Measurements from ENCODE around the gene CLEC4M. TPM values are rescaled to one million over a fixed set of nuclear protein-coding genes. Genes with fewer than 3 reads are reported as not detected.
"Not testable (repeated sequence)": the region's sequence is repeated elsewhere in the genome, so short reads cannot be mapped to it uniquely, and the experiment has no call there.

CLEC4M gene
- total RNA-seq, 1 donor from 2014 or later: not detected

DNA sequence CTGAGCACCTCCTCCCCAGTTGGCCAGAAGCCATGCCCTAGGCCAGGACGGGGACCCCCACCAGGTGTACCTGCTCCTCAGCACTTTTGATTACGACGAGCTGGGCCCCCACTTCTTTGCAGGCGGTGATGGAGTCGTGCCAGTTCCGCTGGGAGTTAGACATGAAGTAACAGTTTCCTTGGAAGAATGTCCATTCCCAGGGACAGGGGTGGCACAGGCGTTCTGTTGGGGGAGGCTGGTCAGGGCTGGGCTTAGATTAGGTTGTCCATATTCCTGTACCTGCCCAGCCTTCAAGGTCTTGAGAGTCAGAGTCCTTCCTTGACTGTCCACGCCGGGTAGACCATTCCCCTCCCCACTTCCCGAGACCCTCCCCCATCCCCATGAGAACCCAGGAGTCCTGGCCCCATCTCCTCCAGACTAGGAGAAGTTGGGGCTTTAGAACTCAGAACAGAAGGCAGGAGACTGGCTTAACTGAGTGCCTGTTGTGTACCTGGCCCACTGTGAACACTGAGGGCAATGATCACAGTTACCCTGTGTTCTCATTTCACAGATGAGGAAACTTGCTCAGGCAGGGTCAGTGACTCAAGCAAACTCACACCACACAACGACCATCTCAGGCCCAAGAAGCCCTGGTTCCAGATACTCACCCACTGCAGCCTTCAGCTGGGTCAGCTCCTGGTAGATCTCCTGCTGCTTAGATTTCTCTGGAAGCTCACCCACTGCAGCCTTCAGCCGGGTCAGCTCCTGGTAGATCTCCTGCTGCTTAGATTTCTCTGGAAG is 18.0 kb upstream of the CLEC4M start:
- H3K27me3 Mint-ChIP-seq (ENCODE audit: low read depth): peaks cover 44% of the 10 kb centered on the region
- peak; percentile 68 for DNase-seq (ENCODE audit: low spot score)
- TF ChIP-seq, protein P1, sequence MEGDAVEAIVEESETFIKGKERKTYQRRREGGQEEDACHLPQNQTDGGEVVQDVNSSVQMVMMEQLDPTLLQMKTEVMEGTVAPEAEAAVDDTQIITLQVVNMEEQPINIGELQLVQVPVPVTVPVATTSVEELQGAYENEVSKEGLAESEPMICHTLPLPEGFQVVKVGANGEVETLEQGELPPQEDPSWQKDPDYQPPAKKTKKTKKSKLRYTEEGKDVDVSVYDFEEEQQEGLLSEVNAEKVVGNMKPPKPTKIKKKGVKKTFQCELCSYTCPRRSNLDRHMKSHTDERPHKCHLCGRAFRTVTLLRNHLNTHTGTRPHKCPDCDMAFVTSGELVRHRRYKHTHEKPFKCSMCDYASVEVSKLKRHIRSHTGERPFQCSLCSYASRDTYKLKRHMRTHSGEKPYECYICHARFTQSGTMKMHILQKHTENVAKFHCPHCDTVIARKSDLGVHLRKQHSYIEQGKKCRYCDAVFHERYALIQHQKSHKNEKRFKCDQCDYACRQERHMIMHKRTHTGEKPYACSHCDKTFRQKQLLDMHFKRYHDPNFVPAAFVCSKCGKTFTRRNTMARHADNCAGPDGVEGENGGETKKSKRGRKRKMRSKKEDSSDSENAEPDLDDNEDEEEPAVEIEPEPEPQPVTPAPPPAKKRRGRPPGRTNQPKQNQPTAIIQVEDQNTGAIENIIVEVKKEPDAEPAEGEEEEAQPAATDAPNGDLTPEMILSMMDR (IDR thresholded peaks at IDR 0.05): no peak
- H3K4me1 Mint-ChIP-seq (ENCODE audit: low read depth): no peaks in the 10 kb centered on the region
- H3K4me3 Mint-ChIP-seq (ENCODE audit: unreplicated experiment): no peak overlapping the region
- H3K36me3 Mint-ChIP-seq (ENCODE audit: low read depth): no peaks in the 10 kb centered on the region
- H3K27ac Mint-ChIP-seq (ENCODE audit: unreplicated experiment): no peak overlapping the region
- H3K9me3 Mint-ChIP-seq (ENCODE audit: low read depth): peaks cover 4% of the 10 kb centered on the region

DNA sequence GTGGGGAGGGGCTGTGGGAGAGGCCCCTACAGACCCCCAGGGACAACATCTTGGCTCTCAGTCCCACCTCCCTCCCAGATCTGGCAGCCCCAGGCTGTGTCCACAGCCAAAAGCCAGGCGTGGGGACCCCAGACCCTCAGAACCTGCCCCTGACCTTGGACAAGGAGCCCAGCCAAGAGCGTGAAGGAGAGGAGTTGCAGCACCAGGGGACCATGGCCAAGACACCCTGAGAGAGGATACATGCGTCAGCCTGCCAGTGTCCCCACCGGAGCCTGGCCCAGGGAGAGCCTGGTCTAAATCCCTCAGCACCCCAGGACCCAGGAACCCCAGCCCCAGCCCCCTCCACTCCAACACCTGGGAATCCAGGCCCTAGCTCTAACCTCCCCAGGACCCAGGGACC is 16.7 kb upstream of the CLEC4M start:
- H3K27ac Mint-ChIP-seq (ENCODE audit: unreplicated experiment); H3K4me3 Mint-ChIP-seq (ENCODE audit: unreplicated experiment); DNase-seq (ENCODE audit: low spot score); H3K4me1 Mint-ChIP-seq (ENCODE audit: low read depth); H3K36me3 Mint-ChIP-seq (ENCODE audit: low read depth); H3K9me3 Mint-ChIP-seq (ENCODE audit: low read depth): not testable (repeated sequence)
- peaks cover 46% of the 10 kb centered on the region for H3K27me3 Mint-ChIP-seq (ENCODE audit: low read depth)

DNA sequence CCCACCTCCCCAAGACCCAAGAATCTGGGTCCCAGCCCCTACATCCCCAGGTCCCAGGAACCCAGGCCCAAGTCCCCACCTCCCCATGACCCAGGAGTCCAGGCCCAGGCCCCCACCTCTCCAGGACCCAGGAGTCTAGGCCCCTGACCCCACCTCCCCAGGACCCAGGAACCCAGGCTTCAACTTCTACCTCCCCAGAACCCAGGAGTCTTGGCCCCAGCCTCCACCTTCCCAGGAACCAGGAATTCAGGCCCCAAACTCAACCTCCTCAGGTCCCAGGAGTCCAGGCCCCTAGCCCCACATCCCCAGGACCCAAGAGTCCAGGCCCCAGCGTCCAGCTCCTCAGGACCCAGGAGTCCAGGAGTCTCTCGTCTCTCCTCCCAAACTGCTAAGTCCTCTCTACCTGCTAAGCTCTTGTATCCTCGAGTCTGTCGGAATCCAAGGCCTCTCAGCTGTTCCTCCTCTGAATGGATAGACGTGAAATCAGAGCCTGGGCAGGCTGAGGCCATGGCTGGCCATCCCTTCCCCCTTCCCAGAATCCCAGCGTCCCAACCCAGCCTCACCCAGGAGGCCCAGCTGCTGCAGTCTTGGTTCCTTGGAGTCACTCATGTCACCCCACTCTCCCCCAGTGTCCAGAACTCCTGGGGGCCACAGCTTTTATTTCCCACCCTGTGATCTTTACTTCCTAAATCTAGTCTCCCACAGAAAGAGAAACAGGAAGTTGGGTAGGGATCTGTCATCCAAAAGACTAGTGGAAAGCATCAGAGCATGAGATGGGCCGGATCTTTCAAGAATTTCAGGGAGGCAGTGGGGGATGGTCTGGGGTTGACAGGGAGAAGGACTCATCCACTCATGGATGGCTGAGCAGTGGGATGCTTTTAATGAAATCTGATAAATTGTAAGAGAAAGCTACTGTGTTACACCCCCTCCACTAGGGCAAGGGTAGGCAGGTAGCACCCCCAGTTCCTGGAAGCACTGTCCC is 15.8 kb upstream of the CLEC4M start, which contains the start of gene CD209:
Gene CD209 (minus strand): TSS at position 632 of the 982 bp plus-strand sequence. CDS start 23 bp downstream, at position 609.
- no peak within 1 kb of the TSS for H3K4me3 Mint-ChIP-seq (ENCODE audit: unreplicated experiment)
- H3K27ac Mint-ChIP-seq (ENCODE audit: unreplicated experiment): no peak within 1 kb of the TSS
- no peak for DNase-seq (ENCODE audit: low spot score)
- no peaks in the 10 kb centered on the region for H3K36me3 Mint-ChIP-seq (ENCODE audit: low read depth)
- H3K9me3 Mint-ChIP-seq (ENCODE audit: low read depth): peaks cover 4% of the 10 kb centered on the region
- no peaks in the 10 kb centered on the region for H3K4me1 Mint-ChIP-seq (ENCODE audit: low read depth)
- peaks cover 42% of the 10 kb centered on the region for H3K27me3 Mint-ChIP-seq (ENCODE audit: low read depth)
- TF ChIP-seq, protein P1 (IDR thresholded peaks at IDR 0.05): no peak

DNA sequence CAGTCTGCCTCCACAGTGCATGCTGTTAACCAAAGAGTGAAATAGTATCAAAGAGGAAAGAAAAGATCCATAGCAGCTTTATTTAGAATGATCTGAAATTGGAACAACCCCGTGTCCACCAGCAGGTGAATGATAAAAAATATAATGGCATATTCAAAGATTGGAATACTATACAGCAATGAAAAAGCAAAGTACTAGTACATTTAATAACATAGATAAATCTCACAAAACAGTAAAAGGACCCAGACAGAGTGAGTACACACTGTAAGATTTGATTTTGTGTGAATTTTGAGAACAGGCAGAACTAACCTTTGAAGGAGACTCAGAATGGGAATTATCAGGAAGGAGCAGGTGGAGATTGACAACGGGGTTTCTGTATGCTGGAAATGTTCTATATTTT is 14.9 kb upstream of the CLEC4M start:
- TF ChIP-seq, protein P1 (IDR thresholded peaks at IDR 0.05): no peak
- H3K4me1 Mint-ChIP-seq (ENCODE audit: low read depth): no peaks in the 10 kb centered on the region
- peaks cover 40% of the 10 kb centered on the region for H3K27me3 Mint-ChIP-seq (ENCODE audit: low read depth)
- no peaks in the 10 kb centered on the region for H3K36me3 Mint-ChIP-seq (ENCODE audit: low read depth)
- no peak for DNase-seq (ENCODE audit: low spot score)
- no peak overlapping the region for H3K4me3 Mint-ChIP-seq (ENCODE audit: unreplicated experiment)
- no peak overlapping the region for H3K27ac Mint-ChIP-seq (ENCODE audit: unreplicated experiment)
- H3K9me3 Mint-ChIP-seq (ENCODE audit: low read depth): peaks cover 4% of the 10 kb centered on the region

DNA sequence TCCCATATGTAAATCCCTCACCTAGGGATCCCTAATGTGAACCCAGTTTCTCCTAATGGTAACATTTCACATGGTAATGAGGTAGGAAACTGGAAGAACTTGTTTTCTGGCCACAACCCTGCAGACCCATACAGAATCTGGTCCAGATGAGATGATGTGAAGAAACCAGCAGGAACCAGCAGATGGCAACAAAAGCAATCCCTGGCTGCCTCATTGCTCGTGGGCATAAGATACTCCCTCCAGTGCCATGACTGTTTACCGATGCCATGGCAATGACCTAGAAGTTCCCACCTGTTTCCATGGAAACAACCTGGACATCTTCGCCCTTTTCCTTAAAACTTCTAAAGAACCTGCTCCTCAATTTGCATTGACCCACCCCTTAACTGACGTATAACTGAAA is 14.3 kb upstream of the CLEC4M start:
- no peaks in the 10 kb centered on the region for H3K4me1 Mint-ChIP-seq (ENCODE audit: low read depth)
- H3K9me3 Mint-ChIP-seq (ENCODE audit: low read depth): peaks cover 4% of the 10 kb centered on the region
- H3K36me3 Mint-ChIP-seq (ENCODE audit: low read depth): no peaks in the 10 kb centered on the region
- H3K27ac Mint-ChIP-seq (ENCODE audit: unreplicated experiment): no peak overlapping the region
- no peak for DNase-seq (ENCODE audit: low spot score)
- H3K4me3 Mint-ChIP-seq (ENCODE audit: unreplicated experiment): no peak overlapping the region
- TF ChIP-seq, protein P1 (IDR thresholded peaks at IDR 0.05): no peak
- peaks cover 35% of the 10 kb centered on the region for H3K27me3 Mint-ChIP-seq (ENCODE audit: low read depth)
